ENCODE data around the gene DCTN3.

DNA sequence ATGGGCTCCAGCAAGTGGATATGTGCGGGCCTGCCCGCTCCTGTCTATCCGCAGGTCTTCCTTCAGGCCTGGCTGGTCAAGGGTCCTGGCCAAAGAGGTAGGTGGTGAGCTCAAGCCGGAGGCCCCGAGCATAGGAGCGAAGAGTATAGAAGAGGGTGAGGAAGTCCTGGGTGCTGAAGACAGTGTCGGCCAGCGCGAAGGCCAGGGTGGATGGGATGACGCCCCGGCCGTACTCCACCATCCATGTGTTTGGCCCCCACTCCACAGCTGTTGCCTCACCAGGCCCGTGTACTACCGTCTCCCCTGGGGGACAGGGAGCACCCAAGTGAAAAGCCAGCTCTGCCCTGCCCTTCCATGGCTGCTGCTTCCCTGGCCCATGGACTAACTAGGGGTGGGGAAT is 15.3 kb upstream of the DCTN3 start:
- TF ChIP-seq TAF1 (IDR thresholded peaks at IDR 0.05; ENCODE audit: low read depth) (no peak), EGR1 (IDR thresholded peaks at IDR 0.05) (no peak)

Data from Ishikawa (cell line).